ENCODE results near the gene ITIH4. TPM values are rescaled to one million over a fixed set of nuclear protein-coding genes. Genes with fewer than 3 reads are reported as not detected.

The ITIH4 gene
- total RNA-seq, 1 donor from 2014 or later = 14.0 TPM

- H3K27me3 Mint-ChIP-seq = no peaks in the 10 kb centered on the region
- DNase-seq (ENCODE audit: extremely low spot score, unreplicated experiment) = no peak
- no peaks in the 10 kb centered on the region for H3K36me3 Mint-ChIP-seq
- TF ChIP-seq CTCF (conservative IDR thresholded peaks at IDR 0.05) = no peak
- no peak overlapping the region for H3K27ac Mint-ChIP-seq
- peaks cover 7% of the 10 kb centered on the region for H3K4me1 Mint-ChIP-seq (ENCODE audit: unreplicated experiment)
- H3K9me3 Mint-ChIP-seq = no peaks in the 10 kb centered on the region
- H3K4me3 Mint-ChIP-seq = no peak overlapping the region
These were observed 44.6 kb upstream of the ITIH4 start for GRCh38 chr3:52874864-52875587.

- Mint-ChIP-seq H3K27ac (no peak overlapping the region), H3K4me3 (no peak overlapping the region)
These were observed 43.8 kb upstream of the ITIH4 start for GRCh38 chr3:52874160-52874701.

GRCh38 chr3:52873433-52874159, 43.1 kb upstream of the ITIH4 start:
- no peak for TF ChIP-seq CTCF (conservative IDR thresholded peaks at IDR 0.05)
- Mint-ChIP-seq H3K36me3 (peaks cover 4% of the 10 kb centered on the region), H3K27ac (no peak overlapping the region), H3K27me3 (no peaks in the 10 kb centered on the region), H3K4me1 (ENCODE audit: unreplicated experiment) (peaks cover 7% of the 10 kb centered on the region), H3K9me3 (no peaks in the 10 kb centered on the region), H3K4me3 (no peak overlapping the region)
- no peak for DNase-seq (ENCODE audit: extremely low spot score, unreplicated experiment)

More at GRCh38 chr3:52874160-52874701, 43.8 kb upstream of the ITIH4 start:
- Mint-ChIP-seq H3K27me3 (no peaks in the 10 kb centered on the region), H3K36me3 (peaks cover 3% of the 10 kb centered on the region), H3K4me1 (ENCODE audit: unreplicated experiment) (peaks cover 7% of the 10 kb centered on the region), H3K9me3 (no peaks in the 10 kb centered on the region)
- no peak for DNase-seq (ENCODE audit: extremely low spot score, unreplicated experiment)
- TF ChIP-seq CTCF (conservative IDR thresholded peaks at IDR 0.05) = no peak

- Mint-ChIP-seq H3K36me3 (peaks cover 4% of the 10 kb centered on the region), H3K4me3 (no peak overlapping the region), H3K27ac (no peak overlapping the region), H3K9me3 (no peaks in the 10 kb centered on the region), H3K27me3 (no peaks in the 10 kb centered on the region), H3K4me1 (ENCODE audit: unreplicated experiment) (peaks cover 7% of the 10 kb centered on the region)
- no peak for DNase-seq (ENCODE audit: extremely low spot score, unreplicated experiment)
- TF ChIP-seq CTCF (conservative IDR thresholded peaks at IDR 0.05) = no peak
These were observed 41.8 kb upstream of the ITIH4 start for GRCh38 chr3:52872245-52872644.

- no peaks in the 10 kb centered on the region for H3K27me3 Mint-ChIP-seq
- H3K9me3 Mint-ChIP-seq = no peaks in the 10 kb centered on the region
- no peak for TF ChIP-seq CTCF (conservative IDR thresholded peaks at IDR 0.05)
- H3K36me3 Mint-ChIP-seq = peaks cover 4% of the 10 kb centered on the region
- peaks cover 7% of the 10 kb centered on the region for H3K4me1 Mint-ChIP-seq (ENCODE audit: unreplicated experiment)
- H3K27ac Mint-ChIP-seq = peak overlapping the region; percentile 10
- no peak overlapping the region for H3K4me3 Mint-ChIP-seq
- no peak for DNase-seq (ENCODE audit: extremely low spot score, unreplicated experiment)
These were observed 41.3 kb upstream of the ITIH4 start for GRCh38 chr3:52871761-52872160.

All from type B pancreatic cell (in vitro differentiated cells).